SU-DHL-6 (cell line): Measurements from ENCODE around the gene EIF4G1.

Experiments
- H2AFZ ChIP-seq: fragments of 200-600 bp; sonication (generic); 2 replicates; pipeline ENCODE4 v1.6.1; 2014; ENCODE audit warnings: low read depth, mild to moderate bottlenecking, moderate library complexity, mixed read lengths, antibody characterized with exemption, low read length; ENCODE audit not compliant: severe bottlenecking
- H3F3A ChIP-seq: fragments of 200-600 bp; shearing (Covaris generic); 2 replicates; pipeline ENCODE4 v1.6.0; 2016; ENCODE audit warnings: antibody characterized with exemption, mild to moderate bottlenecking; ENCODE audit not compliant: insufficient read depth
- H3K27ac ChIP-seq: fragments of 200-600 bp; sonication (generic); 2 replicates; pipeline ENCODE4 v1.5.1; 2016; ENCODE audit warnings: low read depth, mild to moderate bottlenecking, low read length, moderate library complexity, mixed read lengths
- H3K27me3 ChIP-seq: fragments of 200-600 bp; sonication (generic), shearing (Covaris generic); 2 replicates; pipeline ENCODE4 v1.6.0; 2014; ENCODE audit warnings: mild to moderate bottlenecking, low read length
- H3K36me3 ChIP-seq: fragments of 200-600 bp; sonication (generic); 2 replicates; pipeline ENCODE4 v1.6.1; 2014; ENCODE audit warnings: mild to moderate bottlenecking, low read length, mixed read lengths
- H3K4me2 ChIP-seq: fragments of 300-600, 200-600 bp; shearing (Covaris generic), sonication (generic); 2 replicates; pipeline ENCODE4 v1.6.0; 2014; ENCODE audit warnings: low read length, low read depth, mild to moderate bottlenecking; ENCODE audit not compliant: poor library complexity, severe bottlenecking
- H3K4me3 ChIP-seq: fragments of 200-600 bp; sonication (generic); 2 replicates; pipeline ENCODE4 v1.5.1; 2014; ENCODE audit warnings: antibody characterized with exemption, low read length, mild to moderate bottlenecking, mixed read lengths; ENCODE audit not compliant: insufficient read depth, poor library complexity, severe bottlenecking
- H3K79me2 ChIP-seq: fragments of 200-600 bp; sonication (generic); 2 replicates; pipeline ENCODE4 v1.6.1; 2014; ENCODE audit warnings: mild to moderate bottlenecking, low read length, moderate library complexity; ENCODE audit not compliant: insufficient read depth
- H3K9ac ChIP-seq: fragments of 200-600 bp; sonication (generic); 2 replicates; pipeline ENCODE4 v1.7.0; 2014; ENCODE audit warnings: mild to moderate bottlenecking, low read length
- H3K9me2 ChIP-seq: fragments of 200-600 bp; sonication (generic); replicated peaks from 2 replicates; pipeline ENCODE4 v1.6.1; 2014; ENCODE audit warnings: low read length; ENCODE audit not compliant: insufficient read depth
- H3K9me3 ChIP-seq: fragments of 200-600 bp; sonication (generic); 2 replicates; pipeline ENCODE4 v1.6.1; 2014; ENCODE audit warnings: low read length, mixed read lengths; ENCODE audit not compliant: insufficient read depth
- H4K20me1 ChIP-seq: fragments of 200-600 bp; sonication (generic); 2 replicates; pipeline ENCODE4 v1.6.1; 2014; ENCODE audit warnings: low read depth, mild to moderate bottlenecking, antibody characterized with exemption, low read length, moderate library complexity, mixed read lengths
- CTCF ChIP-seq: fragments of 200-600 bp; sonication (generic); IDR thresholded peaks from one replicate; pipeline ENCODE4 v1.5.1; 2017; ENCODE audit warnings: antibody characterized with exemption, mild to moderate bottlenecking, low read length, moderate library complexity; ENCODE audit not compliant: insufficient read depth, poor library complexity, severe bottlenecking
- EZH2phosphoT487 ChIP-seq: fragments of 200-600 bp; sonication (generic), shearing (Covaris generic); conservative IDR thresholded peaks from 2 replicates; pipeline ENCODE4 v1.6.1; 2018; ENCODE audit warnings: mild to moderate bottlenecking, antibody characterized with exemption, low read length, moderate library complexity, mixed read lengths

EIF4G1 gene

DNA sequence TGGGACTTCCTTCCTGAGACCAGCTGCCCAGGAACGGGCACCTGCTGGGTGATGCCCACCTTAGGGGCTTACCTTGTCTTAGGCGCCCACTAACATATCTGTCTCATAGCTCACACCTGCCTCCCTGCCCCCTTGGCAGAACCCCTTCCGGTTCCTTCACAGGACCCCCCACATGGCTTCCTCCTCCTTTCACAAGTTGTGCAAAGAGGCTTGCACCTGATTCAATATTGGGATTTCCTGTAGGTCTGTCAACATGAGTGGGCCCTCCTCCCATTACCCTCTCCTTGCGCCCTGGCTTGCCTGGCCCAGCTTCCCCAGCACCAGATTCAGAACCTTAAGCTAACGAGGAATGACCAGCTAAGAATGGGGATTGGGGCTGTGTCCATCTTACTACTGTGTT, 63.0 kb downstream of the EIF4G1 start:
- H3K27ac ChIP-seq: no peak overlapping the region

DNA sequence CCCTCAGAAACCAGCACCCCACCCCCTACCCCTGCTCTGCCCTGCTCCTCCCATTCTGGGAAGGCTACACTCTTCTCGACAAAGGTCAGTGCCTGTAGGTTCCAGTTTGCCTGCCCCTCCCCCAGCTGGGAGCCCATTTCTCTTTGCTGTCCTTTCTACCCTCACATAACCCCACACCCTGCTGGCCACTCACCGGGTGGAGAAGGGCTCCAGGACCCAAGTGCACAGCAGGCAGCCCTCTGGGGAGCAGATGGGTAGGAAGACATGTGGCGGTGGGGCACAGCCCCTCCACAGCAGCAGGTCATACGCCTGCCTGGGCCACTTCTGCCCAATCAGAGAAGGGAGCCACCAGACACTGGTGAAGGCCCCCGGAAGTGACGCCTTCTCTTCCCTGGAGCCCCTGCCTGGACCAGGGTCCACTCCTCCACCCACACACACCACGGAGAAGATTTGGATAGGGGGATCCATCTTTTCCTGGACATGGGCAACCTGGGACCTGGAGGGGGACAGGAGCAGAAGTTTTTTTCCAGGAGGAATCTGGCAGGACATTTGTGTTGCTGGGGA, 63.6 kb downstream of the EIF4G1 start, which contains the start of gene THPO:
Gene THPO, minus strand, starts transcription at position 326 of the 564 bp plus-strand sequence. CDS start 1,948 bp downstream, outside the sequence.
- no peaks in the 10 kb centered on the region for H3F3A ChIP-seq
- TF ChIP-seq EZH2phosphoT487 (no peak), CTCF (no peak)
- no peaks in the 10 kb centered on the region for H3K27me3 ChIP-seq
- no peak within 1 kb of the TSS for H3K9ac ChIP-seq
- H3K9me3 ChIP-seq: no peaks in the 10 kb centered on the region
- no peak within 1 kb of the TSS for H3K4me2 ChIP-seq
- H3K36me3 ChIP-seq: no peaks in the 10 kb centered on the region
- no peak within 1 kb of the TSS for H3K4me3 ChIP-seq
- H4K20me1 ChIP-seq: no peaks in the 10 kb centered on the region
- H2AFZ ChIP-seq: no peak within 1 kb of the TSS
- no peaks in the 10 kb centered on the region for H3K79me2 ChIP-seq
- H3K27ac ChIP-seq: no peak within 1 kb of the TSS
- no peaks in the 10 kb centered on the region for H3K9me2 ChIP-seq

More for the DNA sequence above, 63.0 kb downstream of the EIF4G1 start:
- Histone ChIP-seq H3F3A (no peaks in the 10 kb centered on the region), H3K4me3 (no peak overlapping the region), H3K4me2 (no peak overlapping the region), H3K27me3 (no peaks in the 10 kb centered on the region), H3K9me2 (no peaks in the 10 kb centered on the region), H3K79me2 (no peaks in the 10 kb centered on the region), H3K9me3 (no peaks in the 10 kb centered on the region), H2AFZ (no peak overlapping the region), H3K36me3 (no peaks in the 10 kb centered on the region), H4K20me1 (no peaks in the 10 kb centered on the region), H3K9ac (no peak overlapping the region)
- TF ChIP-seq CTCF (no peak), EZH2phosphoT487 (no peak)

GRCh38 chr3:184378651-184379357, 64.4 kb downstream of the EIF4G1 start:
- Histone ChIP-seq H3K27ac (no peak overlapping the region), H3K4me2 (no peak overlapping the region), H3K9me2 (no peaks in the 10 kb centered on the region), H4K20me1 (no peaks in the 10 kb centered on the region), H3K9me3 (no peaks in the 10 kb centered on the region), H3K36me3 (no peaks in the 10 kb centered on the region), H3K27me3 (no peaks in the 10 kb centered on the region), H3F3A (no peaks in the 10 kb centered on the region), H2AFZ (no peak overlapping the region), H3K4me3 (no peak overlapping the region), H3K79me2 (no peaks in the 10 kb centered on the region), H3K9ac (no peak overlapping the region)
- TF ChIP-seq CTCF (no peak), EZH2phosphoT487 (no peak)
